ENCODE data around the gene HOTAIR. TPM values are rescaled to one million over a fixed set of nuclear protein-coding genes. Genes with fewer than 3 reads are reported as not detected.

The HOTAIR gene
- total RNA-seq, 1 experiment from 2014 or later: not detected

- TF ChIP-seq SMAD3 (CRISPR knock-in tag; IDR thresholded peaks at IDR 0.05; ENCODE audit: borderline replicate concordance): no peak
- TF ChIP-seq NFE2L1 (CRISPR knock-in tag; IDR thresholded peaks at IDR 0.05): no peak
- no peak for TF ChIP-seq PRRX2 (CRISPR knock-in tag; IDR thresholded peaks at IDR 0.05)
- no peak for TF ChIP-seq OVOL2 (CRISPR knock-in tag; IDR thresholded peaks at IDR 0.05; ENCODE audit: borderline replicate concordance)
- no peak for TF ChIP-seq ZBTB43 (CRISPR knock-in tag; IDR thresholded peaks at IDR 0.05)
- TF ChIP-seq RELA (CRISPR knock-in tag; IDR thresholded peaks at IDR 0.05; ENCODE audit: borderline replicate concordance): no peak
- no peak for TF ChIP-seq E2F4 (CRISPR knock-in tag; IDR thresholded peaks at IDR 0.05; ENCODE audit: borderline replicate concordance, low read depth)
- no peak for TF ChIP-seq MLX (CRISPR knock-in tag; IDR thresholded peaks at IDR 0.05)
- TF ChIP-seq ZNF416 (CRISPR knock-in tag; IDR thresholded peaks at IDR 0.05): no peak
- no peak for TF ChIP-seq JAZF1 (CRISPR knock-in tag; IDR thresholded peaks at IDR 0.05)
- no peak for TF ChIP-seq FOXK1 (CRISPR knock-in tag; IDR thresholded peaks at IDR 0.05)
- no peak for TF ChIP-seq ZNF396 (CRISPR knock-in tag; IDR thresholded peaks at IDR 0.05; ENCODE audit: borderline replicate concordance)
- no peak for TF ChIP-seq PREB (CRISPR knock-in tag; IDR thresholded peaks at IDR 0.05; ENCODE audit: borderline replicate concordance)
- no peak for TF ChIP-seq ETV6 (CRISPR knock-in tag; IDR thresholded peaks at IDR 0.05)
- no peak for TF ChIP-seq CREB1 (CRISPR knock-in tag; IDR thresholded peaks at IDR 0.05)
- no peak for TF ChIP-seq SP1 (CRISPR knock-in tag; conservative IDR thresholded peaks at IDR 0.05)
- ATAC-seq (no peak), DNase-seq (ENCODE audit: low spot score) (no peak)
- Mint-ChIP-seq H3K4me3 (no peak overlapping the region), H3K36me3 (no peaks in the 10 kb centered on the region), H3K9me3 (no peaks in the 10 kb centered on the region), H3K27ac (no peak overlapping the region), H3K27me3 (ENCODE audit: low read depth) (peaks cover 100% of the 10 kb centered on the region), H3K4me1 (peaks cover 26% of the 10 kb centered on the region)
- POLR2A ChIA-PET: interaction anchor here (0.6 kb wide), 1 partner anchor 43 kb away, joined by 5 read pairs; no protein-coding TSS in a partner anchor
- CTCF ChIA-PET: interaction anchor here (1.0 to 1.4 kb wide), 3 partner anchors 13 to 180 kb away, joined by 3 to 4 read pairs (median 3); partner anchors contain the start of gene HOXC13
Measured at GRCh38 chr12:54010972-54011664, 36.4 kb upstream of the HOTAIR start.

- no peak overlapping the region for H3K4me3 Mint-ChIP-seq
- CTCF ChIA-PET: interaction anchor here (1.0 to 1.6 kb wide), 4 partner anchors 11 to 181 kb away, joined by 3 to 6 read pairs (median 4); partner anchors contain the start of gene HOXC13
- ATAC-seq (no peak), DNase-seq (ENCODE audit: low spot score) (no peak)
- POLR2A ChIA-PET: no interaction called here
- H3K27me3 Mint-ChIP-seq (ENCODE audit: low read depth): peaks cover 100% of the 10 kb centered on the region
- H3K4me1 Mint-ChIP-seq: peaks cover 28% of the 10 kb centered on the region
- H3K36me3 Mint-ChIP-seq: no peaks in the 10 kb centered on the region
- TF ChIP-seq ZSCAN18 (CRISPR knock-in tag; IDR thresholded peaks at IDR 0.05) (no peak), EMX1 (CRISPR knock-in tag; IDR thresholded peaks at IDR 0.05) (no peak), IRF1 (CRISPR knock-in tag; IDR thresholded peaks at IDR 0.05) (no peak), OVOL2 (CRISPR knock-in tag; IDR thresholded peaks at IDR 0.05; ENCODE audit: borderline replicate concordance) (no peak), AFF4 (CRISPR knock-in tag; IDR thresholded peaks at IDR 0.05; ENCODE audit: borderline replicate concordance) (no peak), E2F4 (CRISPR knock-in tag; IDR thresholded peaks at IDR 0.05; ENCODE audit: borderline replicate concordance, low read depth) (no peak), ZNF396 (CRISPR knock-in tag; IDR thresholded peaks at IDR 0.05; ENCODE audit: borderline replicate concordance) (no peak)
- H3K27ac Mint-ChIP-seq: no peak overlapping the region
- H3K9me3 Mint-ChIP-seq: no peaks in the 10 kb centered on the region
Measured at GRCh38 chr12:54010053-54010971, 35.6 kb upstream of the HOTAIR start.

All from WTC11 (cell line).